ENCODE data around the gene NALCN. TPM values are rescaled to one million over a fixed set of nuclear protein-coding genes. Genes with fewer than 3 reads are reported as not detected.

Gene NALCN
- total RNA-seq, 1 donor from 2014 or later, result not detected

DNA sequence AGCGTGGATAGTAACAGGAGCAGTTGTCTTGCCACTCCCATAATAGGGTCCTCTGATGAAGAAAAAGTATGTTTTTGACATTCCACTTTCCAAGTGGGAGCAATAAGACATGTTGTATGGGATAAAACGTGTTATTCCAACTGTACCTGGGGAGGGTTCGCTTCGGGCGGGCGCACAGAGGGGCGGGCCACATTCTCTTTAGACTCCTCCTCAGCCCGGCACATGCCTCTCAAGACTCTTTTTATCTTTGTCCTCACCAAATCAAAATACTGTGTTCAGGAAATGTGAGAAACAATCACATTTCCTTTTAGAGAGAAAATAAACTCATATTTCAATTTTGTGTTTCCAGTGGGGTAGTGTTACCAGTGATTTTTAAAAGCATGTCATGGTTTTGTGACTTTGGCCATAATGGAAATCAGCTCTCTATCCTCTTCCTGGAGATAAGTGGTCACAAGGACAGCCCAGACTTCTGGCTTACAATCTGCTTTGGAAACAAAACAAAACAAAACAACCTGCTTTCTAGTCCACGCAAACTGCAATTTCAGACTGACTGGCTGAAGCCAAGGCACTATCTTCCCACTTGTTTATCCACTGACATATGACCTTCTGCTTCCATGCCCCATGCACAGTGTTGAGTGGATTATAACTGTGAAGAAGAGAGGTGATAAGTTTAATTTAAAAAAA is 276.1 kb downstream of the NALCN start:
- ChIA-PET POLR2A (no interaction called here), CTCF (no interaction called here)
- Mint-ChIP-seq H3K4me3 (no peak overlapping the region), H3K9me3 (no peaks in the 10 kb centered on the region), H3K27ac (no peak overlapping the region), H3K27me3 (peaks cover 9% of the 10 kb centered on the region), H3K4me1 (no peaks in the 10 kb centered on the region), H3K36me3 (ENCODE audit: low read depth) (no peaks in the 10 kb centered on the region)
- intact Hi-C loops (cut with micrococcal nuclease), result loop anchor here (5.0 to 10.0 kb wide), 2 partner anchors 1515 to 1712 kb away; no protein-coding TSS in a partner anchor
- ATAC-seq (ENCODE audit: low read depth) (no peak), DNase-seq (no peak)
- TF ChIP-seq CTCF (IDR thresholded peaks at IDR 0.05), result no peak

DNA sequence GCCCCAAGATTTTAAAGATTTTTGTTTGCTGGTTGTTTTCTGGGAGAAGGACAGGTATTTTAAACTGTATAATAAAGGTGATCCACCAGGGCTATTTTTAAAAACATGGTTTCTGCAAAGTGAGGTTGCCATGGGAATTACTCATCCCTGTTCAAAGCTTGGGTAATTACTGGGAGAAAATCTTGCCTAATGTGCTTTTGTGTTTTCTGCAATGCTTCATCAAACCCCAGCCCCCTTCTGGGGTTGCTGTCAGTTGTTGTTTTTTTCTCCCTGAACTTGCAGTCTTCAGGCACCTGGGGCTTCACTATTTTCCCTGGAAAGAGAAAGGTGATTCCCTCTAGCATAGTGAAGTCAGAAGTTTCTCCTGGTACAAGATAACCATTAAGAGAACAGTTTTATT is 277.2 kb downstream of the NALCN start:
- Mint-ChIP-seq H3K27me3 (peaks cover 9% of the 10 kb centered on the region), H3K27ac (no peak overlapping the region), H3K4me3 (no peak overlapping the region), H3K36me3 (ENCODE audit: low read depth) (no peaks in the 10 kb centered on the region), H3K9me3 (no peaks in the 10 kb centered on the region), H3K4me1 (no peaks in the 10 kb centered on the region)
- no peak for ATAC-seq (ENCODE audit: low read depth)
- ChIA-PET CTCF (no interaction called here), POLR2A (no interaction called here)
- intact Hi-C loops (cut with micrococcal nuclease), result no loop called here
- no peak for TF ChIP-seq CTCF (IDR thresholded peaks at IDR 0.05)
- no peak for DNase-seq

GRCh38 chr13:101127741-101128353 is 288.5 kb downstream of the NALCN start:
- Mint-ChIP-seq H3K4me1 (no peaks in the 10 kb centered on the region), H3K27me3 (no peaks in the 10 kb centered on the region), H3K36me3 (ENCODE audit: low read depth) (no peaks in the 10 kb centered on the region), H3K4me3 (no peak overlapping the region), H3K9me3 (no peaks in the 10 kb centered on the region), H3K27ac (no peak overlapping the region)
- ChIA-PET POLR2A (no interaction called here), CTCF (interaction anchor here (0.8 to 2.2 kb wide), 3 partner anchors 16 to 554 kb away, joined by 3 to 20 read pairs (median 4); no protein-coding TSS in a partner anchor)
- peak; percentile 49 for ATAC-seq (ENCODE audit: low read depth)
- intact Hi-C loops (cut with micrococcal nuclease), result loop anchor here (5.0 to 10.0 kb wide), 2 partner anchors 403 to 1471 kb away; no protein-coding TSS in a partner anchor
- no peak for DNase-seq
- TF ChIP-seq CTCF (IDR thresholded peaks at IDR 0.05), result no peak

GRCh38 chr13:101123028-101123427 is 293.3 kb downstream of the NALCN start:
- intact Hi-C loops (cut with micrococcal nuclease), result loop anchor here (10.0 kb wide), 1 partner anchor 398 kb away; no protein-coding TSS in a partner anchor
- H3K27ac Mint-ChIP-seq, result no peak overlapping the region
- CTCF ChIA-PET, result interaction anchor here (2.0 kb wide), 1 partner anchor 550 kb away, joined by 7 read pairs; no protein-coding TSS in a partner anchor
- H3K9me3 Mint-ChIP-seq, result no peaks in the 10 kb centered on the region
- DNase-seq, result no peak
- no peaks in the 10 kb centered on the region for H3K27me3 Mint-ChIP-seq
- no peak overlapping the region for H3K4me3 Mint-ChIP-seq
- POLR2A ChIA-PET, result no interaction called here
- no peaks in the 10 kb centered on the region for H3K4me1 Mint-ChIP-seq
- no peak for ATAC-seq (ENCODE audit: low read depth)
- H3K36me3 Mint-ChIP-seq (ENCODE audit: low read depth), result no peaks in the 10 kb centered on the region
- no peak for TF ChIP-seq CTCF (IDR thresholded peaks at IDR 0.05)

GRCh38 chr13:101121608-101122007 is 294.7 kb downstream of the NALCN start:
- no peak for ATAC-seq (ENCODE audit: low read depth)
- DNase-seq, result no peak
- H3K4me1 Mint-ChIP-seq, result no peaks in the 10 kb centered on the region
- H3K27ac Mint-ChIP-seq, result no peak overlapping the region
- intact Hi-C loops (cut with micrococcal nuclease), result loop anchor here (10.0 kb wide), 1 partner anchor 397 kb away; no protein-coding TSS in a partner anchor
- POLR2A ChIA-PET, result no interaction called here
- TF ChIP-seq CTCF (IDR thresholded peaks at IDR 0.05), result no peak
- CTCF ChIA-PET, result no interaction called here
- no peak overlapping the region for H3K4me3 Mint-ChIP-seq
- H3K9me3 Mint-ChIP-seq, result no peaks in the 10 kb centered on the region
- H3K36me3 Mint-ChIP-seq (ENCODE audit: low read depth), result no peaks in the 10 kb centered on the region
- peaks cover 4% of the 10 kb centered on the region for H3K27me3 Mint-ChIP-seq

Measured in activated B cell treated with CpG ODN at 0.5 μM for 24 hours (primary cell).